Adrenal gland (tissue), 5 donors: ENCODE results near the gene RAPGEF4.

Experiments
- POLR2A ChIP-seq, 2 donors: fragments of 450-650 bp; IDR thresholded peaks; one replicate each; pipeline ENCODE4 v1.6.1; 2017; ENCODE audit warnings: antibody characterized with exemption in 2 of 2, mild to moderate bottlenecking in 2 of 2, moderate library complexity in 1 of 2
- TF ChIP-seq, protein P1 (sequence below), 6 experiments: fragments of 450-650 bp in 4 of 6; fragments of 200-600 bp in 2 of 6; sonication (generic) in 1 of 6; IDR thresholded peaks; 1 replicate in 5 of 6; 2 replicates in 1 of 6; pipeline versions ENCODE4 v1.5.1 to v1.8.0; 2016 to 2021; ENCODE audit warnings: antibody characterized with exemption in 6 of 6, mild to moderate bottlenecking in 2 of 6, moderate library complexity in 1 of 6
- donor health status: DM: no; HTN: no; CAD: no.

DNA sequence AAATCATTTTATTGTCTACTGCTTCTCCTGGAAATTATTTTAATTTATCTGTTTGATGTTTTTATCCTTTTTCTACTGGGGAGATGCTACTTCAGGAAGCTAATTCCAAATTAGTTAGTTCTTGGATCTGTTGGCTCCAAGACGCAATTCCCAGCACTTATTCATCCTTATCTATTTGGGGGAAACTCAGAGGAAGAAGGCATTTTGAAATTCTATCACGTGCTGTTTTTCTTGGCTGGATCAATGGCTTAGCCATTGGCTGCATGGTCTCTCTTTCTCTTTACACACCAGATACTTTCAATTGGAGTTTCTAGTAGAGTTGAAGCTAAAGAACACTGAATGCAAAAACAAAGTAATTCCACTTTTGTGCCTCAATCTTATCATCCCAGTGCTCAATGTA, 98.3 kb downstream of the RAPGEF4 start:
- TF ChIP-seq, protein P1, sequence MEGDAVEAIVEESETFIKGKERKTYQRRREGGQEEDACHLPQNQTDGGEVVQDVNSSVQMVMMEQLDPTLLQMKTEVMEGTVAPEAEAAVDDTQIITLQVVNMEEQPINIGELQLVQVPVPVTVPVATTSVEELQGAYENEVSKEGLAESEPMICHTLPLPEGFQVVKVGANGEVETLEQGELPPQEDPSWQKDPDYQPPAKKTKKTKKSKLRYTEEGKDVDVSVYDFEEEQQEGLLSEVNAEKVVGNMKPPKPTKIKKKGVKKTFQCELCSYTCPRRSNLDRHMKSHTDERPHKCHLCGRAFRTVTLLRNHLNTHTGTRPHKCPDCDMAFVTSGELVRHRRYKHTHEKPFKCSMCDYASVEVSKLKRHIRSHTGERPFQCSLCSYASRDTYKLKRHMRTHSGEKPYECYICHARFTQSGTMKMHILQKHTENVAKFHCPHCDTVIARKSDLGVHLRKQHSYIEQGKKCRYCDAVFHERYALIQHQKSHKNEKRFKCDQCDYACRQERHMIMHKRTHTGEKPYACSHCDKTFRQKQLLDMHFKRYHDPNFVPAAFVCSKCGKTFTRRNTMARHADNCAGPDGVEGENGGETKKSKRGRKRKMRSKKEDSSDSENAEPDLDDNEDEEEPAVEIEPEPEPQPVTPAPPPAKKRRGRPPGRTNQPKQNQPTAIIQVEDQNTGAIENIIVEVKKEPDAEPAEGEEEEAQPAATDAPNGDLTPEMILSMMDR (IDR thresholded peaks at IDR 0.05) = no peak
- no peak for TF ChIP-seq POLR2A (IDR thresholded peaks at IDR 0.05)
